HG02852 (cell line): ENCODE measurements around the gene FCN1.

Experiments
- ATAC-seq: cut with Tn5 transposase; IDR thresholded peaks from one replicate; pipeline ENCODE4 v1.9.1; 2021; ENCODE audit warnings: mild to moderate bottlenecking, moderate library complexity; ENCODE audit not compliant: unreplicated experiment

The FCN1 gene

GRCh38 chr9:134894136-134894860 is 23.4 kb downstream of the FCN1 start:
- no peak for ATAC-seq

DNA sequence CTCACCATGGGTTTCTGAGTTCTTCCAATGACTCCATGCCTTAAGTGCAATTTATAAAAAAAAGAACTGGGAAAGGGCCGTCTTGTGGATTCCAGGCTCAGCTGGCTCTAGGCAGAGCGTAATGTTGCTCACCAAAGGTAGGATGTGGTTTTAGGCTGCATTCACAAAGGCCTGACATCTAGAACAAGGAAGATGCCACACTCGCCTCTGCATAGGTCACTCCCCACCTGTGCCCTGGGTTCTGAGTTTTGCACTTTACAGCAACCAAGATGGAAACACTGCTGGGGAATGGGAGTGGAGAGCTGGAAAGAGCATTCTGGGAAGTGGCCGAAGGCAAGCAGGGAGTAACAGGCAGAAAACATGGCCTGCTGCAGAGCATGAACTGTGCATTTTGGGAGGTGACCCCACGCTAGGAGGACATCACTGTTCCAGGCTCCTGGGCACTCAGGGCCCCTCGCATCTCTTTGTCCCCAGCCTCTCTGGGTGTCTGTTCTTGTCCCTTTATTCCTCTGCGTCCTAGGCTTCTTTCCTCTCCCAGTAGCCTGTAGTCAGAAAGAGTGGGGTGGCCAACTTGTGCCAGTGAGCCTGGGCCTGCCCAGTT is 24.8 kb downstream of the FCN1 start:
- ATAC-seq, result no peak

DNA sequence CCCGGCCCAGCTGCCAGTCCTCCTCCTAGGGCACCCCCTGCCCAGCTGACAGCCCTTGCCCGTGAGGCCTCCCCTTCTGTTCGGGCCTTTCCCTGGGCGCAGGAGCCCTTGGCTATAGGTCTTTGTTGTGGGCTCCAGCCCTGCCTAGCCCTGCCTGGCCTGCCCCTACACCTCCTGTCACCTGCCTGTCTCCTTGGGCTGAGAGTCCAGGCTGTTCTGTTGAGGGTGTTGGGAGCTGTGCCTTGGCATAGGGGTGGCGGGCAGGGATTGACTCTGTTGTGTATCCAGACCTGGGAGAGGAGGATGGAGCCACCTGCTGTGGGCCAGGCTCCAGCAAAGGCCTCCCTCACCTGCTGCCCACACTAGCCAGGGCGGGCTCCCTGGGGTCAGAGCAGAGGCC is 25.5 kb downstream of the FCN1 start:
- ATAC-seq, result no peak

DNA sequence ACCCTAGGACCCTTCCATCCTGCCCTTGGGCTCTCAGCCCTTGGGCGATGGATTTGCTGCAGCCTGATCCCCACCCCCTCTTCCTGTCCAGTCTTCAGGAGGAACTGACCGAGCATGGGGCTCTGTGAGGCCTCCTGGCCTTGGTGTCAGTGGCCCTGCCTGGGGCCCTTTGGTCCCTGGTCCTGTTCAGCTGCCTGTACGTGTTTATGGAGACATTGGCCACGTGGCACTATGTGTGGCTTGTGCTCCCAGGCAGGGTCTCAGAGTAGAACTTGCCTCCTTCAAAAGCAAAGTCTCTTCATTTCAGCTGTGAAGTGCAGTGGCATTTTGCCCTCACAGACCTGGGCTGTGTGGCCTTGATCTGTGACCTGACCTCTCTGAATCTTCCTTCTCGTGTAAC is 26.0 kb downstream of the FCN1 start:
- ATAC-seq, result no peak

GRCh38 chr9:134891053-134891452 is 26.7 kb downstream of the FCN1 start:
- ATAC-seq, result no peak

DNA sequence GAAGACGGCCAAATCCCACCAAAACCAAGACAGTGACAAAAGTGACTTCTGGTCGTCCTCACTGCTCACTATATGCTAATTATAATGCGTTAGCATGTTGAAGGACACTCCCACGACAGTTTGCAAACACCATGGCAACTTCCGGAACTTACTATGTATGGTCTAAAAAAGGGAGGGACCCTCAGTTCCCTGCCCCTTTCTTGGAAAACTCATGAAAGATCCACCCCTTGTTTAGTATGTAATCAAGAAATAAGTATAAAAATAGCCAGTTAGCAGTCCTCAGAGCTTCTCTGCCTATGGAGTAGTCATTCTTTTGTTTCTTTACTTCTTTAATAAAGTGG is 27.6 kb downstream of the FCN1 start:
- ATAC-seq, result no peak

GRCh38 chr9:134889386-134890154 is 28.1 kb downstream of the FCN1 start:
- no peak for ATAC-seq

DNA sequence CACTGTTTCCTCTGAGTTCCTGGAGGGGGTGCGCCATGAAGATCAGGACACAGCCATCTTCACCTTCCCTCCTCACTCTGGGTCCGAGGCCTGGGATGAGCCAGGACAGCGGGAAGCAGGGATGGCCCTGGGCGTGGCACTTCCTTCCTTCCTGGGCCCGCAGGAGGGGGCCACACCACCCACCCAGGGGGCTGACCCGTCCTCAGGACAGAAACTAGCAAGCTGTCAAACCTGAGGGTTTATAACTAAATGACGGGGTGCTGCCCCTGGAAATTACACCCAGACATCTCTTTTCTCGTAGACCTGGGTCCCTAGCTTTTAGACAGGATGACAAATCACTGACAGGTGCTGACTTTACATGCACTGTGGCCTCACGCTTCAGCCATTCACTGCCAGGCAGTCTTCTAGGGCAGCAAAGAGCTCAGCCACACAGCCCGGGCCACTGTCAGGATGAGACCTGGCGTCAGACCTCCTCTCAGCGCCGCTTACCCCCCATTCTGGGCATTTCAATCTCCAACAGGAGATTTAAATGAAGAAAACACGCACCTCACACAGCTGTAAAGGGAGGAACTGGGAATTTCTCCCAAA is 29.0 kb downstream of the FCN1 start:
- no peak for ATAC-seq

DNA sequence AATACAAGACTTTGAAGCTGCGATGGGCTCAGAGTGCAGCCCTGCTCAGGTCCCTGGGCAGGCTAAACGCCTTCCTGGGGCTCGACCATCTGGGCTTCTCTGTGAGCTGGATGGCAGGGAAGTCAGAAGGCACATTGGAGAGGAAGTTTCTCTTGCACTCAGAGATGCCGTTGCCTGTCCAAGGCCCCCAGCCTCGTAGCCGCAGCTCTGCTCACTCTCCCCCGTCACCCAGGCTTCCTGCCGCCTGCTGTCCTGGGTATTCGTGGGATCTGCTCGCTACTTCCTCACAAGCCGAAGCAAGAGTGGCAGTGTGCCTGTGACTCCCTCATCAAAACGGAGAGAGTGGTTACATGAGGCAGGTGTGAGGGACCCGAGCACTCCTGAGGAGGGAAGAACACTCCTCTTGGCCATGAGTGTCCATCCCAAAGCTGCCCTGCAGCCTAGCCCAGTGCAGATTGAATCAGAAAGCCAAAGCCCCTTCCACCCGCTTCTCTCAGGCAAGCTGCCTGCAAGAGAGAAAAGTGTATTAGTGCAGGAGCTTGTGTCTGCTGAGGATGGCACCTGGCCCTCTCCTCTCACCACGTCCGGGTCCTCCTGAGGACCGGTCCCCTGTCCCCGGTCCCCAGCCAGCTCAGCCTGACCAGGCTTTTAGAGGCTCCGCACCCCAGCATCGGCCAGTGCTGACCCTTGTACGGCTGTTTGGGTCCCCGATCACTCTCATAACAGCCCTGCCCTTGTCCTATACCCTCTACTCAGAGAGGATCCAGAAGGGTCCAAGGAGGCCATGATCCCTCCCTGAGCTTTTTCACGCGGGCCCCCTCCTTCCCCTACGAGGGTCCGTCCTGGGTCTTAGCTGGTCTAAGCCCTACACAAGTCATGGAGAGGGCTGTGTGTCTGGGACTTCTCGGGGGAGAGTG is 29.8 kb downstream of the FCN1 start:
- no peak for ATAC-seq

- ATAC-seq, result no peak
Observed at GRCh38 chr9:134887219-134887618, 30.5 kb downstream of the FCN1 start.

DNA sequence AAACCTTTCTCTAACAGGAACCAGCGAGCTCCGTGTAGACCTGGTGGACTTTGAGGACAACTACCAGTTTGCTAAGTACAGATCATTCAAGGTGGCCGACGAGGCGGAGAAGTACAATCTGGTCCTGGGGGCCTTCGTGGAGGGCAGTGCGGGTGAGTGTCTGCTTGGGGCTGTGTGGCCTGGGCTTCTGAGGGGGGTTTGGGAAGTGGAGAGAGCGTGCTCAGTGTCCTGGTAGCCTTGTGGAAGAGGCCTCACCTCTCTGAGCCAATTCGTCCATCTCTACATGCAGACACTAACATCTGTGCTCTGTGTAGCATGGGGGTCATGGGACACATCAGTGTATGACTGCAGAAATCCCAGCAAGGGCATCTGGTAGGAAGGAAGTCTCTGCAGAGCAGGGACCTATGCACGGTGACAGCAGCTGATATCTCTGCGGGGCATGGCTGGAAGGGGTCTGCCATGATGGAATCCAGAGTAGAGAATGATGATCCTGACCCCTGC is 31.2 kb downstream of the FCN1 start:
- no peak for ATAC-seq

DNA sequence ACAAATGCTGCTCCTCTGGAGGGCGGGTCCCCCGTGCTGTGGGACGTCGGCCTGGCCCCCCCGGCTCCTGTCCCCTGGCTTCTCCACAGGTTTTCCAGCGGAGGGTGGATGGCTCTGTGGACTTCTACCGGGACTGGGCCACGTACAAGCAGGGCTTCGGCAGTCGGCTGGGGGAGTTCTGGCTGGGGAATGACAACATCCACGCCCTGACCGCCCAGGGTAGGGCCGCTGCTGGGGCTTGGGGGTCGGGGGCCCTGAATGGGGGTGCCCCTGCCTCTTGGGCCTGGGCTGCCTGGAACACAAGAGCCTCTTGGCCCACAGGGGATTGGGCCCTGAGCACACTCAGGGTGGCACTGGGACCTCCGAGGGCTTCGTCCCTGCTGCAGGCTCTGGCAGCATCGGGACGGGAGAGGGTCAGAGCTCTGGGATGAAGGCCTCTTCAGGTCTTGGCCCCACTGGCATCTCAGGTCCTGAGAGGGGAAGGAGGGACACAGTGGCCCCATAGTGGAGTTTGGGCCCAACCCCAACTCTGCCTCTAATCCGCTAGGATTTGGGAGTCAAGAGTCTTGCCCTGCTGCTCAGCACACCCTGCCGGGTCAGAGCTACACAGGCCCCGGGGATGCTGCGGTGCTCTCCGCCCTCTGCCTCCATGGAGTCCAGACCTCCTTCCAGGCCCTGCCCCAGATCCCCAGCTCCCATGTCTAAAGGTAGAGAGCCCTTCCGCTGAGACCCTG is 31.9 kb downstream of the FCN1 start:
- no peak for ATAC-seq

GRCh38 chr9:134885001-134885678 is 32.6 kb downstream of the FCN1 start:
- no peak for ATAC-seq

DNA sequence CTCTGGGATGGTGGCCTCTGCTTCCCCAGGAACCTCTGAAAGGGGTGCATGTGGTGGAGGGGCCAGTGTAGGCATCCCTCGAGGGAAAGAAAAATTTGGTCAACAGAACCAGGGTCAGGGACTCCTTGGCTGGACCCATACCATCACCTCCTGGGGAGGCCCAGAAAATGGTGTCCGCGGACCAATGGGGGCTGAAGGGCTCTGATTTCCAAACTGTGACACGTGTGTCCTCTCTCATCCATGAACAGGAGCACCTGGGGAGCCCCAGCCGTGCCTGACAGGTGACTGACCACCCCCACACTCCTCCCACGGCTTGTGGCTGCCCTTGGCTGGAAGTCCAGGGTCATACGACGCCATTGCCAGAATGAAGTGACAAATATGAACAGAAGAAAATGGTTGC is 33.2 kb downstream of the FCN1 start:
- ATAC-seq, result no peak

GRCh38 chr9:134883040-134883782 is 34.5 kb downstream of the FCN1 start:
- ATAC-seq, result no peak

- no peak for ATAC-seq
Observed at GRCh38 chr9:134882204-134882785, 35.4 kb downstream of the FCN1 start.

DNA sequence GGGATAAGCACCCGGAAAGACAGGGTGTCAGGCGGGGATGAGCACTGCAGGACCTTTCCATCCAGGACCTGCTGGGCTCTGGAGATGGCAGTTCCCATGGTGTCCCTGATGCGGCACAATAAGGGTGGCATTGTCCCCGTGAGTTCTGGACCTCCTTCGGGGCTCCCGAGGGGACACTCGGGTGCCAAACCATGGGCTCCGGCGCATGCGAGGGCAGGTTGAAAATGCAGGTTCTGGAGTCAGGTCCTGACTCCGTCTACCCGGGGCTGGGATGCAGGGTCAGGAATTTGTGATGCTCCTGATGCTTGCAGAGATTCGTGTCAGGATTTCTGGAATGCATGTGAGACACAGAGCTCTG is 36.4 kb downstream of the FCN1 start:
- ATAC-seq, result no peak
